ENCODE data around the gene CYP19A1.

GRCh38 chr15:51386486-51386885, 48.1 kb upstream of the CYP19A1 start:
- TF ChIP-seq CREB1 (IDR thresholded peaks at IDR 0.05; ENCODE audit: low read depth): no peak
- TF ChIP-seq HDGF (IDR thresholded peaks at IDR 0.05): no peak
- no peak for TF ChIP-seq CTCF (IDR thresholded peaks at IDR 0.05 in 2 of 3, conservative IDR thresholded peaks at IDR 0.05 in 1 of 3; ENCODE audit: control insufficient read depth in 2 of 3, extremely low read depth in 1 of 3, insufficient read depth in 1 of 3, low read depth in 3 of 3, low read length in 3 of 3)
- no peak for TF ChIP-seq GABPA (IDR thresholded peaks at IDR 0.05; ENCODE audit: low read depth)
